ENCODE data around the gene PGA5. TPM values are rescaled to one million over a fixed set of nuclear protein-coding genes. Genes with fewer than 3 reads are reported as not detected.

The PGA5 gene
- total and polyA plus RNA-seq, 10 of the 15 experiments (the other 5 are each of a cell fraction or from before 2014, with no cell fraction given), result not detected

DNA sequence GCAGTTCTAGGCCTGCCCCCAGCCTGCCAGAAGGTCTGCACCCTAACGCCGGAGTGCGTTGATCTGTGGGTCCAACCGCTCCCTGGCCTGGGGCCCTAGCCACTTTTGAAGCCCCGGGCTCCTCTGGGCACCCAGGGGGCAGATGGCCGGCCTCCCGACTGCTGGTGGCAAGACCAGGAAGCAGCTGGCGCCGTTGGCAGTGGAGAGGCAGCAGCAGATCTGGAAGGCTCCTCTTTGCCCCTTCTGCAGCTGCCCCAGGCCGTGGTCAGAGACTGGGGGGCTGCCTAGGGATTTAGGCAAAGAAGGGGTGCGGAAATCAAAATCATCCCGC, 54.6 kb downstream of the PGA5 start:
- TF ChIP-seq PAX8 (IDR thresholded peaks at IDR 0.05) (no peak), MYB (IDR thresholded peaks at IDR 0.05; ENCODE audit: borderline replicate concordance, low read depth, low read length) (no peak), RFX5 (IDR thresholded peaks at IDR 0.05; ENCODE audit: low read depth, low read length) (no peak), NFIC (IDR thresholded peaks at IDR 0.05; ENCODE audit: low read depth, low read length) (no peak), YY1 (IDR thresholded peaks at IDR 0.05; ENCODE audit: low read depth, low read length) (0 out of 2 replicates have a peak, but pooled peaks have one; percentile 0)
- H3K9ac ChIP-seq (ENCODE audit: control insufficient read depth, insufficient read depth, low read length), result peak overlapping the region; percentile 78; the same call in 1 of the 2 replicates
- H2AFZ ChIP-seq (ENCODE audit: control insufficient read depth, low read depth, low read length), result peak overlapping the region; percentile 92; the same call in 1 of the 2 replicates
- in situ Hi-C loops (cut with MboI) (no loop called here), intact Hi-C loops (cut with micrococcal nuclease; ENCODE audit: unreplicated experiment) (no loop called here)
- WGBS (ENCODE audit: insufficient coverage, insufficient replicate concordance, low lambda C conversion rate, missing lambda C conversion rate), result 79% methylated on average over 12 of the region's 12 CpGs
- ChIA-PET RAD21 (ENCODE audit: unreplicated experiment) (interaction anchor here (1.9 to 2.5 kb wide), 2 partner anchors 41 to 43 kb away, joined by 8 to 9 read pairs; no protein-coding TSS in a partner anchor), CTCF (interaction anchor here (1.2 to 1.3 kb wide), 2 partner anchors 41 to 64 kb away, joined by 3 to 6 read pairs; no protein-coding TSS in a partner anchor), POLR2A (no interaction called here), SMC1A (ENCODE audit: uncharacterized antibody, unreplicated experiment) (interaction anchor here (1.4 kb wide), 1 partner anchor 67 kb away, joined by 5 read pairs; the partner anchor contains the start of genes CYB561A3 and TMEM138)
- no peak overlapping the region for H3K4me3 ChIP-seq
- peak overlapping the region; percentile 18; the same call in 1 of the 2 replicates for H3K27ac ChIP-seq (ENCODE audit: control insufficient read depth, insufficient read depth)
- BruUV-seq (replicated peaks), result no TSS peak
- DNase-seq (ENCODE audit: low read depth, low spot score) (no peak), ATAC-seq (no peak; the same call in 2 of the 3 replicates), FAIRE-seq (no peak)
- H3K9me3 ChIP-seq (replicated peaks; ENCODE audit: control insufficient read depth, insufficient read depth, low read length), result no peaks in the 10 kb centered on the region
- no peaks in the 10 kb centered on the region; the same call in 1 of the 2 replicates for H3K79me2 ChIP-seq (ENCODE audit: control insufficient read depth, insufficient read depth, low read length)
- H3K36me3 ChIP-seq (ENCODE audit: control insufficient read depth in 2 of 2, insufficient read depth in 2 of 2, low read length in 1 of 2), result peaks cover 7 to 26% of the 10 kb centered on the region in 2 experiments
- H4K20me1 ChIP-seq (ENCODE audit: control insufficient read depth, insufficient read depth), result no peaks in the 10 kb centered on the region
- no peaks in the 10 kb centered on the region for H3K27me3 ChIP-seq (replicated peaks in 1 of 2; ENCODE audit: control insufficient read depth in 2 of 2, insufficient read depth in 2 of 2, low read length in 1 of 2)
- peak overlapping the region; percentile 100 for H3K4me2 ChIP-seq (ENCODE audit: control insufficient read depth, insufficient read depth)
- peaks cover 28% of the 10 kb centered on the region for H3K4me1 ChIP-seq (ENCODE audit: control insufficient read depth, insufficient read depth, low read length)

DNA sequence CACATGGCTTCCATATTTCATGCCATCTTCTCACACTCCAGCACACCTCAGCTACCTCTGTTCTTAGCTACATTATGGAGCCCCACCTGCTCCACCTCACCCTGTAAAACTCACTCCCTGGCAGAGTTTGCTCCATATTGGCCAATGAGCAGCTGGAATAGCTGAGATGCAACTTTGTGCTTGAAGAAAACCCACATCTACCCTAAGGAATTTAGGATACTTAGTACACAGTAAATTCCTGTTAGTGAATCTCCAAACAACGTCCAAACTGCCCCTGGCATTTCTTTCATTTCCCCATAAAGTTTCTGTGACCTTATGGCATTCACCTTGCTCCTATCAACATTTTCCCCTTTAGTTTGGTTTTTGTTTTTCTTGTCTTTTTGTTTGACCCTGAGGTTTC, 56.4 kb downstream of the PGA5 start:
- H3K79me2 ChIP-seq (ENCODE audit: control insufficient read depth, insufficient read depth, low read length), result no peaks in the 10 kb centered on the region; the same call in 1 of the 2 replicates
- no peak overlapping the region for H3K4me3 ChIP-seq
- H3K9ac ChIP-seq (ENCODE audit: control insufficient read depth, insufficient read depth, low read length), result no peak overlapping the region
- WGBS (ENCODE audit: insufficient coverage, insufficient replicate concordance, low lambda C conversion rate, missing lambda C conversion rate), result 3% methylated on average over 1 of the region's 1 CpG
- no peaks in the 10 kb centered on the region for H3K27me3 ChIP-seq (replicated peaks in 1 of 2; ENCODE audit: control insufficient read depth in 2 of 2, insufficient read depth in 2 of 2, low read length in 1 of 2)
- H4K20me1 ChIP-seq (ENCODE audit: control insufficient read depth, insufficient read depth), result no peaks in the 10 kb centered on the region
- no peak for TF ChIP-seq YBX1 (IDR thresholded peaks at IDR 0.05)
- no peak for TF ChIP-seq ZNF24 (IDR thresholded peaks at IDR 0.05)
- no peak overlapping the region for H2AFZ ChIP-seq (ENCODE audit: control insufficient read depth, low read depth, low read length)
- POLR2A ChIA-PET, result no interaction called here
- H3K4me2 ChIP-seq (ENCODE audit: control insufficient read depth, insufficient read depth), result no peak overlapping the region
- ATAC-seq (no peak), FAIRE-seq (no peak), DNase-seq (ENCODE audit: low read depth, low spot score) (no peak)
- H3K36me3 ChIP-seq (ENCODE audit: control insufficient read depth in 2 of 2, insufficient read depth in 2 of 2, low read length in 1 of 2), result peaks cover 13 to 38% of the 10 kb centered on the region in 2 experiments
- RAD21 ChIA-PET (ENCODE audit: unreplicated experiment), result no interaction called here
- no TSS peak for BruUV-seq (replicated peaks)
- H3K27ac ChIP-seq (ENCODE audit: control insufficient read depth, insufficient read depth), result peak overlapping the region; percentile 58
- in situ Hi-C loops (cut with MboI) (no loop called here), intact Hi-C loops (cut with micrococcal nuclease; ENCODE audit: unreplicated experiment) (no loop called here)
- CTCF ChIA-PET, result interaction anchor here (3.9 kb wide), 1 partner anchor 89 kb away, joined by 18 read pairs; no protein-coding TSS in a partner anchor
- no peaks in the 10 kb centered on the region for H3K9me3 ChIP-seq (replicated peaks; ENCODE audit: control insufficient read depth, insufficient read depth, low read length)
- H3K4me1 ChIP-seq (ENCODE audit: control insufficient read depth, insufficient read depth, low read length), result peaks cover 28% of the 10 kb centered on the region
- SMC1A ChIA-PET (ENCODE audit: uncharacterized antibody, unreplicated experiment), result interaction anchor here (1.0 kb wide), 1 partner anchor 43 kb away, joined by 3 read pairs; no protein-coding TSS in a partner anchor
